Chondrocyte (in vitro differentiated cells): ENCODE data around the gene LYVE1. TPM values are rescaled to one million over a fixed set of nuclear protein-coding genes. Genes with fewer than 3 reads are reported as not detected.

Source experiments
- DNase-seq: peaks from one replicate; pipeline ENCODE4 v3.0.0; 2021; ENCODE audit warnings: mixed read lengths, low spot score
- H3K27ac Mint-ChIP-seq: one replicate; pipeline ENCODE4 v1.8.0; 2021; ENCODE audit warnings: mild to moderate bottlenecking, moderate library complexity, mixed read lengths; ENCODE audit not compliant: unreplicated experiment
- H3K27me3 Mint-ChIP-seq: 2 replicates; pipeline ENCODE4 v1.8.0; 2021; ENCODE audit warnings: low read depth, mixed read lengths
- H3K36me3 Mint-ChIP-seq: 2 replicates; pipeline ENCODE4 v1.8.0; 2021; ENCODE audit warnings: low read depth, mixed read lengths
- H3K4me1 Mint-ChIP-seq: 2 replicates; pipeline ENCODE4 v1.8.0; 2021; ENCODE audit warnings: low read depth, mild to moderate bottlenecking, mixed read lengths
- H3K4me3 Mint-ChIP-seq: one replicate; pipeline ENCODE4 v1.8.0; 2021; ENCODE audit warnings: mild to moderate bottlenecking, moderate library complexity, mixed read lengths; ENCODE audit not compliant: unreplicated experiment
- H3K9me3 Mint-ChIP-seq: 2 replicates; pipeline ENCODE4 v1.8.0; 2021; ENCODE audit warnings: low read depth, mixed read lengths
- CTCF ChIP-seq: fragments of 200-600 bp; sonication (generic); IDR thresholded peaks from 2 replicates; pipeline ENCODE4 v1.5.0; 2021; ENCODE audit warnings: antibody characterized with exemption, mild to moderate bottlenecking, moderate library complexity
- total RNA-seq: library from RNA; stranded (reverse); gene quantifications from 3 replicates; pipeline ENCODE4 v1.2.1, GENCODE V29; 2021

LYVE1 gene
- total RNA-seq, 1 donor from 2014 or later = 3.5 TPM

GRCh38 chr11:10514202-10514601 is 54.3 kb downstream of the LYVE1 start:
- Mint-ChIP-seq H3K4me3 (no peak overlapping the region), H3K36me3 (peaks cover 6% of the 10 kb centered on the region), H3K4me1 (peaks cover 32% of the 10 kb centered on the region), H3K27me3 (no peaks in the 10 kb centered on the region), H3K9me3 (no peaks in the 10 kb centered on the region), H3K27ac (peak overlapping the region; percentile 60)
- TF ChIP-seq CTCF = peak; percentile 85
- DNase-seq = no peak

- Mint-ChIP-seq H3K27me3 (no peaks in the 10 kb centered on the region), H3K4me3 (no peak overlapping the region), H3K4me1 (peaks cover 15% of the 10 kb centered on the region), H3K27ac (no peak overlapping the region), H3K9me3 (no peaks in the 10 kb centered on the region), H3K36me3 (peaks cover 3% of the 10 kb centered on the region)
- TF ChIP-seq CTCF = no peak
- DNase-seq = no peak
Measured at GRCh38 chr11:10511181-10511621, 57.3 kb downstream of the LYVE1 start.

Other genes with a start within 250 kb of the LYVE1 start
- 2.2 to 3.1 TPM (median 2.3 TPM) in 3 replicates for gene AMPD3, start 113.4 kb downstream of the LYVE1 start, total RNA-seq
- 18.9 to 35.9 TPM (median 30.4 TPM) in 3 replicates for gene RNF141, start 27.5 kb downstream of the LYVE1 start, total RNA-seq
- 19.2 to 51.0 TPM (median 50.6 TPM) in 3 replicates for gene IRAG1, start 125.1 kb upstream of the LYVE1 start, total RNA-seq
- gene CTR9, start 182.6 kb upstream of the LYVE1 start, total RNA-seq = 24.7 to 29.9 TPM (median 26.6 TPM) in 3 replicates
- 1,031 to 1,062 TPM (median 1,058 TPM) in 3 replicates for gene EIF4G2, start 240.3 kb upstream of the LYVE1 start, total RNA-seq